HG02938 (cell line): ENCODE measurements around the gene EXOC3.

ENCODE experiments used
- ATAC-seq: cut with Tn5 transposase; IDR thresholded peaks from one replicate; pipeline ENCODE4 v1.9.1; 2021; ENCODE audit warnings: mild to moderate bottlenecking, moderate library complexity; ENCODE audit not compliant: unreplicated experiment

The EXOC3 gene

DNA sequence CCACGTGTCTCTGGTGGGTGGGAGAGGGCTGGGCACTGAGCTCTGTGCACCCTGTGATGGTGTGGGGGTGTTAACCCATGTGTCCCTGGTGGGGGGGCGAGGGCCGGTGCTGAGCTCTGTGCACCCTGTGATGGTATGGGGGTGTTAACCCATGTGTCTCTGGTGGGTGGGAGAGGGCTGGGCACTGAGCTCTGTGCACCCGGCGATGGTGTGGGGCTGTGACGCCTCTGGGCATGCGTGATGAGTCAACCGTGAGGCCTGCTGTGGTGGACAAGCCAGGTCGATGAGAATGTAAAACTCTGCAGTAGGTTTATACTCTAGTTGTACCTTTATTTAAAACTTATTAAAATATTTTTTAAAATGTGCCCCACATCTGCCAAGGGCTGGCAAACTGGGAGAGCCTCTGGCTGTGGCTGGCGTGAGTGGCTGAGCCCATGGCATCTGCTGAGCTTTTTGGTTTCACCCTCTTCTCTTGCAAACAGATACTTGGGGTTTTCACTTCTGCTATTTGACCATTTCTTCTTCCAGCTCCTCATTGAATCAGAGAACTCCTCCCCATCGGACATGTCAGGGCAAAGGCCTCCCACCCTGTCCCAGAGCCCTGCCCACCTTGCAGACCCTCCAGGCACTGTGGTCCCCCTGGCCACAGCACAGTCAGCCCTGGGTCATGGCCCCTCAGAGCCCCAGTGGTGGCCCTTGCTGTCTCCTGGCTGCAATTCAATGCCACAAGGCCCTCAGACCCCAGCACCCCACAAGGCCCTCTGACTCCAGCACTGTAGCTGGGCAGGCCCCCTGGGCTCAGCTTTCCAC is 18.5 kb upstream of the EXOC3 start:
- ATAC-seq: peak; percentile 92

DNA sequence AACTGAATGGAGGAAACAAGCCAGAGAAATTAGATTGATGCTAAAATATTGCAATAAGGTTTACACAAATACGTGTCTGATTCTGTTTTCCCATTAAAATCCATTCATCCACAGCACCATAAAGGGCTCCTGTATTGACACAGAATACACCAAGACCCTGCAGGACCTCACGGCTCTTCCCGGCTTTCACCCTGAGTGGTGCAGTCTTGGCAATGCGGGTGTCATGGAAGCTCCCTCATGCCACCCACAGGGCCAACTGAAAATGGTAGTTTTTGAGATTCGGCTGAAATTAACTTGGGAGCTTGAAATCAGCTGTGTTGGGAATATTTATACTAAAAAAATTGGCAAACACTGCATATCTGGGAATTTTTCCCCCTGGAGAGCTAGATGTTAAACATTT is 17.3 kb upstream of the EXOC3 start:
- no peak for ATAC-seq

DNA sequence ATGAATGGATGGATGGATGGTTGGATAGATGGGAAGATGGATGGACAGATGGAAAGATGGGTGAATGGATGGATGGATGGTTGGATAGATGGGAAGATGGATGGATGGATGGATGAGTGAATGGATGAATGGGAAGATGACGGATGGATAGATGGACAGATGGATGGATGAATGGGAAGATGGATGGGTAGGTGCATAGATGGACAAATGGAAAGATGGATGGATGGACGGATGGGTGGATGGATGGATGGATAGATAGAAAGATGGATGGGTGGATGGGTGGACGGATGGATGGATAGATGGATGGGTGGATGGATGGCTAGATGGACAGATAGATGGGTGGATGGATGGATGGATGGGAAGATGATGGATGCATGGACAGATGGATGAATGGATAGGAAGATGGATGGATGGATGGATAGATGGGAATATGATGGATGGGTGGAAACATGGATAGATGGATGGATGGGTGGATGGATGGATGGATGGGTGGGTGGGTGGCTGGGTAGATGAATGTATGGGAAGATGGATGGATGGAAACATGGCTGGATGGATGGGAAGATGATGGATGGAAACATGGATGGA is 16.5 kb upstream of the EXOC3 start:
- no peak for ATAC-seq

DNA sequence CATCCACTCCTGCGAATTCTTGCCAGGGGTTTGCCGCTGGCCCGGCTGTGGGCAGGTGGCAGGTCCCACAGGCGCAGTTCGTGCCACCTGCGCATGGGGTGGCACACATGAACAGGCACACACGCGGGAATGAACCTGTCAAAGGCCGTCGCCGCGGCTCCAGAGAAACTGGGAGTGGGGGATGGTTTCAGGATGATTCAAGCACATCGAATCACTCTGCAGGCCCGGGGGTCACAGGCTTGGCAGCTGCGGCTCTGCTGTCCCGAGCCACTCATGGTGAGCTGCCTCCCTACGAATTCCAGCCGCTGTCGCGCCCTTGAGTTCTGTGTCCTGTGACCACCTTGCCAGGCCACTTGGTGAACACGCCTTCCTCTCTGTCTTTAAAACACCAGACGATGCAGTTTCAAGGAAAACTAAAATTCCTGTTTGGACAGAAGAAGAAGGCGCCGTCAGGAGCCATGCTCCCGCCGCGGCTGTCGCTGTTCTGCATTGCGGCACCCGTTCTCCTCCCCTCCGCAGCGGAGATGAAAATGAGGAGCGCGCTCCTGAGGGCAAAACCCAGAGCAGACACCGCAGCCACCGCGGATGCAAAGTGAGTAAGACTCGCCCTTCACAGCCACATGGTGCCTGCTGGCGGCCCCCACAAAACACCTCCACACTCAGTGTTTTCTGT is 15.4 kb upstream of the EXOC3 start:
- no peak for ATAC-seq

DNA sequence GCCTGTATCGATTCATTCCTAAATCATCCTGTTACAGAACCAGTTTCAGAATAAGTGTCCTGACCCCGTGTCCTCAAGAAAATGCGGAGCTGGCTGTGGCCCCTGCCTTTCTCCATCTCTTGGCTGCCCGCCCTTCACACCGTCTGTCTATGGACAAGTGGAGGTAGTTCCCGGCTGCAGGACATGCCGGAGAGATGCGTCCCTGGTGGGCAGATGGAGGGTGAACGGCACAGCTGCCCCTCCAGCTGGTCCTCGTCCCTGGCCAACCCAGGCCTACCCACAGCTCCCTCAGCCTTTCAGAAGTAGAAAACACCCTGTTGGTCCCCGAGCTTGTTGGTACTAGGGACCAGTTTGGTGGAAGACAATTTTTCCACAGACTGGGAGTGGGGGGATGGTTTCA is 14.8 kb upstream of the EXOC3 start:
- no peak for ATAC-seq

DNA sequence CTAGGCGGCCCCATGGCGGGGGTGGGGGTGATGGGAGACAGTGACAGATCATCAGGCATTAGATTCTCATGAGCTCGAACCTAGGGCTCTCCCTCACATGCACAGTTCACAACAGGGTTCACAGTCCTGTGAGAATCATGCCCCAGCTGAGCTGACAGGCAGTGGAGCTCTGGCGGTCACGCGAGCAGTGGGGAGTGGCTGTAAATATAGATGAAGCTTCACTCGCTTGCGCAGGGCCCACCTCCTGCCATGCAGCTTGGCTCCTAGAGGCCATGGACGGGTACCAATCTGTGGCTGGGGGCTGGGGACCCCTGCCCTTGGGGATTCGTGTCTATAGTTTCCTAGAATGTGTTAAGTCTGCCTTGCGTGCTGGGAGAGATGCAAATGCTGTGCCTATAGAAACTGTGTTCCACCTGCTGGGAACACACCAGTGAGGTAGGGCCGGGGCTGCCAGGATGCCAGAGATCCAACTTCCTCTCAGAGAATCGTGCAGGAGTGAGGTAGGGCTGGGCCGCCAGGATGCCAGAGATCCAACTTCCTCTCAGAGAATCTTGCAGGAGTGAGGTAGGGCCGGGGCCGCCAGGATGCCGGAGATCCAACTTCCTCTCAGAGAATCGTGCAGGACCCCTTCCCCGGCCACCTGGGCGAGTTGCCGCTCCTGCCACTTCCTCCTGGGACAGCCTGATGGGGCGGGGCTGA is 14.1 kb upstream of the EXOC3 start:
- ATAC-seq: no peak

DNA sequence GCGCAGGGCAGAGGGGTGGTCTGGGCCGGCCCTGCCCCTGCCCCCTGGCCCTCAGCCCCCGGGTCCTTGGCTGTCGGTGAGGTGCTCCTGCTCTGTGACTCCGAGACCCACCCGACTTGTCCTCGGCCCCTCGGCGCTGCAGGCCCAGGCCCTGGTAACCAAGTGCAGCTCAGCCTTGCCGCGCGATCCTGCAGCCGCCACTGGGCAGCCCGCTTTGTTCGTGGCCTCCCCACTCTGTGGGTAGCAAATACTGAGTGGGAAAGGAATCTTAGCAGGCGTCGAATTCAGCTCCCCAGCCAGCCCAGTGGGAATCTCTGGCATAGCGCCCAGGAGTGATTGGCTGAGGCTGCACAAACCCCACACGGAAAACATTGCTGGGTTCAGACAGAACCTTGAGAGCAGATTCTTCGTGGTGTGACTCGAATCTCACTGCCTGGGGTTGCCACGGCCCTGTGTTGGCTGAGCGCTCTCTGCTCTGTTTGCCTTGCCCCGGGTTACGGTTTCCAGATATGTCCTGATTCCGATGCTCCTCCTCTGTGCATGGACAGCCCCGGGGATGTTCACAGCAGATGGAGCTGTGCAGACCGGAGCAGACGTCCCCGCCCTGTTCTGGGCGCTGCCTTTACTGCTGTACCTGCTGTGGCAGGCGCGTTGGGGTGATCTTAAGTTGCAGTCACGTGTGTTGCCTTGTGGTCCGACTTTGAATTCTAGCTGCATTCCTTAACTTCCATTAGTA is 13.4 kb upstream of the EXOC3 start:
- ATAC-seq: no peak

DNA sequence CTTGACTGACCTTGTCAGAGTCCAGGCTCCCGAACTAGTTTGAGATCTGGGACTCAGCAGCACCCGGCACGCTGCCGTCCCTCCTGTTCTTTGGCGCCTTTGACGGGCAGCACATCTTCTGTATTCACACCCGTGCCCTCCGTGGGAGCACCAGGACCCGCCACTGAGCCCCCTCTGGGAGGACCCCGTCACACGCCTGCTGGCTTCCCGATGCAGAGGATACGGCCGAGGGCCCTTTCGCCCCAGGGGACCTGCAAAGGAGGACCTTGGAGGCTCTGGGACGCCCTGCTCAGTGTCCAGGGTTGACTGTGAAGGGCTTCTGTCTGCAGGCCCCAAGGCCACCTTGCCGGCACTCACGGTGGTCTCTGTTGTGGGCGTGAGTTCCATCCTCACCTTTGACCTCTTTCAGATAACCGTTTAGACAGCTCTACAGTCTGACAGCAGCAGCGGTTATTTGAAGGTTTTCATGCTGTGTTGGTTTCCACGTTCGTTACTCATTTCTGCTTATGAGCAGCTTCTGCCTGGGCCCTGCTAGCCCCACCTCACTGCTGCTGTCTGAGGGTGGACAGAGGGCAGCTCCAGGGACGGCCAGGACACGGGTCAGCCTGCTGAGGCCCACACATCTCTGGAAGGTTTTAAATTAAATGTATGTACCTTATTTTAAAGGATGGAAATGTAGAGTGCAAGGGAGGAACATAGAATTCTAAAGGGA is 12.6 kb upstream of the EXOC3 start:
- no peak for ATAC-seq

DNA sequence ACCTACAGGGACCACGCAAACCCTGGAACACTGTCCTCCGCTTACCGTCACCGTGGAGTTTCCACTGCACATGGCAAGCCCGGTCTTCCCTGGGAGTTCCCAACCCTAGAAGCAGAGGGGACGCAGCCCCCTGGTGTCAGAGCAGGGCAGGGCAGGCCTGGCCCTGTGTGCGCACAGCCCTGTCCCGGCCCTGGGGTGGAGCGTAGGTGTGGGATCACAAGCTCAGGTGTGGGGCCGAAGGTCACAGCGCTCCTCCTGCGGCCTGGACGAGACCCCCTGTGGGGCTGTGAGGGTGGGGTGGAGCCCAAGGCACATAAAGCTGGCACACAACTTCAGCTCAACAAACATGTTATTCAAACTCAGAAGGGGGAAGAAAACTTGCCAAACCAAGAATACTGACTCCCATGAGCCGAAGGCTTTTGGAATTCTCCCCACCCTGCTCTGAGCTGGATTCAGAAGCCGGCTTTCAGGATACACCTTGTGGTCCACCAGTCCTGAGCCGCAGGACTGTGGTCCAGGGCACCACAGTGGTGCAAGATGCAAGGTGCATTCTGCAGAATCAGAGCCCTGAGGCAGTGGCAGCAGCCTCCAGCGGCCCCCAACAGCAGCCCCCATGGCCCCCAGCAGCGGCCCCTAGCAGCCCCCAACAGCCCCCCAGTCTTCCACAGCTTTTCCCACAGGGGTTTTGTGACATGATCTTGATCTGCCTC is 11.8 kb upstream of the EXOC3 start:
- no peak for ATAC-seq

DNA sequence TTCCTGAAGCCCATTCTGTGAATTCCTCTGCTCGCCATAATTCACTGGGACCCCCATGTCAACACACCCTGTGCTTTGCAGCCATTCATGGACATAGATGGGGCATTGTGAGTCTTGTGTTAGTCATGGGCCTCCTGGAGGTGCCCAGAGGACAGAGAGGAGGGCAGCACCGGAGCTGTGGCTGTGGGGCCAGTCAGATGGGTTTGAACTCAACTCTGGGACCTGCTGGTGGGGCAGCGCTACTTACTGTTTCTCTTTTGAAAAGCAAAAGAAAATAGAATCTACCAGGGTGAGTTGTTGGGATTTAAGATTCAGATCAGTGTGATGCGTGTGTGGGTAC is 11.3 kb upstream of the EXOC3 start:
- no peak for ATAC-seq

DNA sequence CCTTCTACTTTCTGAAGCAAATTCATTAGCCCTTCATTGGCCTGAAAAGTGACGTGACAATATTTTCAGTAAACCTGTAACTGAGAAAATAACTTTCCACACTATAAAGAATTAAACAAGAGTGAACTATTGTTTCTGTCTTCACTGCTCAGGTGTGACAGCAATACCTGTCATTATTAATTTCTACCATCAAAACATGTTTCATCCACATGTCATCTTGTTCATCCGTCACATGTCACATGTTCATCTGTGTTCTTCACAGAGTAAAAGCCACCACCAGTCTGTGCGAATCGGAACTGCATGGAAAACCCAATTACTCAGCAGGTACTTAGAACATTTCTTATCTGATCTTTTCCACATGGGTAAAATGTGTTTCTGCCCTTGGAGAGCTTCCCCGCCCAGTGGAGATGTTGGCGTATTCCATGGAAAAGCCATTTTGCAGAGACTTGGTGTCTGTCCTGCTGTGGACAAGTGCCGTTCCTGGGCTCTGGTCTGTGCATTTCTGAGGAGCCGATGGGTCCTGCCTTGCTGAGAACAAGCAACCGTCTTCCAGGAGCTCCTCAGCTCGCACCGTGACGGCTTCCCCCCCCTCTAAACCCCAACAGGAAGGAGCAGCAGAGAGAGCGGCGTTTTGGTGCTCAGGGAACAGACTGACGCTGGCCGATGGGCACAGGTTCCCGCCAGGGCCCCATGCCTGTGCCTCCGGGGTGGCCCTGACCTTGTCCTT is 10.6 kb upstream of the EXOC3 start:
- ATAC-seq: no peak

DNA sequence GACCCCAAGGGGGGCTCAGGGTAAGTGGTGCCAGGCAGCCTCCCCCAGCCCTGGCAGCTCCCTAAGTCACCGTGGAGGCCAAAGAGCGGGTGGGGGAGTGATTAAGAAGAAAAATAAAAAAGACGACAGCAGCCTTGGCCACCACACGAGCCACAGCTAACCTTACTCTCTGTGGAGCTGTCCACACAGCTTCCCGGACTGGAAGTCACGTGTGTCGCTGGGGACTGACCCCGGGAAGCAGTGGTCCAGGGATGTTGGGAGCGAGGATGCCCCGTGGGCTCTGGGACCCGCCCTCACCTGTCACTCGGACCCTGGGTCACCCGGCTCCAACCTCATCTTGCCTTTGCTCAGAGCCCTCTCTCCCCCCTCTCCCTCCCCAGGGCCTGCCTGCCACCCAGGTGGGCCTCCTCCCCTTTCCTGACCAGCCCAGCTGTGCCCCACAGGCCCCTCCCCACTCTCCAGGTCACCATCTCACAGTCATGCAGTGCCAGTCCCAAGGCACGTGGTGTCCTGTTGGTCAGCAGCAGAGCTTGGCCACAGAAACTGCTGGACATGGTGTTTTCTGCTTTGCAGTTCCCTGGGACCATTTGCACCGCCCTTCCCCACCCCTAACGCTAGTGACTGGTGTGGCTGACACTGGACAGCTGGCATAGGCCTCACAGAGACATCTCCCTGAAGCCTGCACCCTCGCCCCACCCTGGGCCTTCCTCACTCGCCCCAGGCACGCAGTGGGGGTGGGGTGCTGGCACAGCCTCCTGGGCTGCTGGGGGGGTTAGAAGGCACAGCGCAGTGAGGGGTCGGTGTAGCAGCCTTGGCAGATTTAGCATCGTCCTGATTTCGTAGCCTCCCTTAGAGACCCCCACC is 9.8 kb upstream of the EXOC3 start:
- no peak for ATAC-seq

DNA sequence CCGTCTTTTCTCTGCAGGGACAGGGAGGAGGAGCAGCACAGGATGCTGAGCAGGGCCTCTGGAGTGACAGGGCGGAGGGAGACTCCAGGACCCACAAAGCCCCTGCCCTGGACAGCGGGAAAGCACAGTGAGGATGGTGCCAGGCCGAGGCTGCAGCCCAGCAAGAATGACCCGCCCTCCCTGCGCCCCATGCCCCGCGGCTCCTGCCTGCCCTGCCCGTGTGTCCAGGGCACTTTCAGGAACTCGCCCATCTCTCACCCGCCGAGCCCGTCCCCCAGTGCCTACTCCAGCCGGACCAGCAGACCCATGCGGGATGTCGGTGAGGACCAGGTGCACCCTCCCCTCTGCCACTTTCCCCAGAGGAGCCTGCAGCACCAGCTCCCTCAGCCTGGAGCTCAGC is 9.1 kb upstream of the EXOC3 start:
- ATAC-seq: no peak

DNA sequence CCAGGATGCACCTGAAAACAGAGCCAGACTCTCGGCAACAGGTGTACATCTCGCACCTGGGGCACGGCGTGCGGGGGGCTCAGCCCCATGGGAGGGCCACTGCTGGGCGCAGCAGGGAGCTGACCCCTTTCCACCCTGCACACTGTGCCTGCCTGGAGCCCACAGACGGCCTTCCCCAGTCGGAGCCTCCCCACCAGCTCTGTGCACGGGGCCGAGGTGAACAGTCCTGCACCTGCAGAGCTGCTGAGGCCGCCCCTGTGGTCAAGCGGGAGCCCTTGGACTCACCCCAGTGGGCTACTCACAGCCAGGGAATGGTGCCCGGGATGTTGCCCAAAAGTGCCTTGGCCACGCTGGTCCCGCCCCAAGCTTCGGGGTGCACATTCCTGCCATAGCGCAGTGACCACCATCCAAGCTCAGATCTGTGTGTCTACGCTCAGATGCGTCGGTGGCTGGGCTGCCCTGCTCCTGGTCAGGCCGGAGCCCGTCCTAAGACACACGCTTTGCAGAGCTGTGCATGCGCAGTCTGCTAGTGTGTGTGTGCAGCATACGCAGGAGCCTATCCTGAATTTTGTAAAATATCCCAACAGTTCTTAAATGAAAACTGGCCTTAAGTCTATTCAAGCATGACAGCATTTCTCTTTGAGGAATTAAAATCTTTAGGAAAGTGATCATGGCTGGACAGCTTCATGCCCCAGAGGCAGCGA is 8.4 kb upstream of the EXOC3 start:
- ATAC-seq: no peak

DNA sequence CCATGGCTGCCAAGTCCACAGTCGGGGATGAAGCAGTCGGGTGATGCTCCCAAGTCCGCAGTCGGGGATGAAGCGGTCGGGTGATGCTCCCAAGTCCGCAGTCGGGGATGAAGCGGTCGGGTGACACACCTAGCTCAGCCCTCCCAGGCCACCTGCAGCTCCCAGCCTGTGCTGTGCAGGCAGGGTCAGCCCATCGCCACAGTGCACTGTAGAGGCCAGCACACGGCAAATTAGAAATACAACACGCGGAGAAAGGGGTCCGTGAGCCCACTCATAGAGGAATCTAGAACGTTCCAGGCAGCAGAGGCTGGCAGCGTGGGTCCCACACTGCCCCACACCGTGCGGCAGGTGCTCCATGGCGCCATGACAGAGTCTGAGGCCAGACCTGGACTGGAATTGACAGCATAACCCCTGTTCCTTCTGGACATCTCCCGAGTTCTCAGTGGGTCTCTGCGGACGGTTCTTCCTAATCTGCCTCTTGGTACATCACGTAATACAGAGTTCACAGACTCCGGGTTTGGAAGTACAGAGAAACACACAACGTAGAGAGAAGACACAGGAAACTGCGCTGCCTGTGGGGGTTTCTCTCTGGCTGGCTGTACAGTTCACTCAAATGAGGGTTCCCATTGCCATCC is 7.7 kb upstream of the EXOC3 start:
- ATAC-seq: no peak

DNA sequence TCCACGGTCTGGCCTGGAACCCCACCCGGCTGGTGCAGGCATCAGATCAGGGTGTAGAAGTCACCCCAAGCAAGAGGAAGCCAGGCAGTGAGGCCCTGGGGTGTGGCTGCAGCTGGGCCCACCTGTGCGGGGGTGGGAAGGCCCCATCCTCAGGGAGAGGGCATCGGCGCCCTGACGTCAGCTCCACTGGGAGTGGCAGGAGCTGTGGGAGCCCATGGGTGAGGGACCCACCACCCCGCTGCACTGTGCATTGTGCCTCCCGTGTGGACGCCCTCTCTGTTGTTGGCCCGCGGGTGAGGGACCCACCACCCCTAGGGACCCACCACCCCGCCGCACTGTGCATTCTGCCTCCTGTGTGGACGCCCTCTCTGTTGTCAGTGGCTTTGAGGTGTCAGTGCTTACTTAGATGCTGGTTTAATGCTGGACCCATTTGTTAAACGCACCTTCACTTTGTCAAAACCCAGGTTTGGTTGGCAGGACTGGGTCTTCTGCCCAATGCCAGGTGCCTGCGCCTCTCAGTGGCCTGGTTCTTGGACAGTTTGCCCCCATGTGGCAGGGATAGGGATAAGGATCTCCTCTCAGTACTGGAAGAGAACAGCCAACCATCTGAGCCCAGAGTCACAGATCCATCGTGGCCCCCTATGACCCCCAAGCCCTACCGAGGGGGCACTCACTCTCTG is 6.9 kb upstream of the EXOC3 start:
- no peak for ATAC-seq

DNA sequence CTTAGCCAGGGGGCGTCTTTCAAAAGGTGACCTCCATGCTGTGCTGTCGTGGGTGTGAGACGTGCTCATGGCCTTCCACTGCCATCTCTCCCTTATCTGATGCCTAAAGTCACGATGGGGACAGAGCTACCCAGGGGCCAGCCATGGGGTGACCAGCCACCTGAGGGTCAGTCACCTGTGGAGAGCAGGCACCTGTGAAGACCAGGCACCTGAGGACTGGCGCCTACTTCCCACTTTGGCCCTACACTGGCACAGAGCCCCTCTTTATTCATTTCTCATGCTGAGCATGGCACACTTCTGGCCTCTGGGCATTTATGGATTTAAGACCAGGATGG is 6.4 kb upstream of the EXOC3 start:
- ATAC-seq: no peak
